GM19023 (cell line): ENCODE measurements around the gene SIGLEC12.
"Not testable (repeated sequence)": the region's sequence is repeated elsewhere in the genome, so short reads cannot be mapped to it uniquely, and the experiment has no call there.

ENCODE experiments used
- ATAC-seq: cut with Tn5 transposase; IDR thresholded peaks from one replicate; pipeline ENCODE4 v1.9.1; 2021; ENCODE audit warnings: mild to moderate bottlenecking, moderate library complexity; ENCODE audit not compliant: unreplicated experiment

SIGLEC12 gene

DNA sequence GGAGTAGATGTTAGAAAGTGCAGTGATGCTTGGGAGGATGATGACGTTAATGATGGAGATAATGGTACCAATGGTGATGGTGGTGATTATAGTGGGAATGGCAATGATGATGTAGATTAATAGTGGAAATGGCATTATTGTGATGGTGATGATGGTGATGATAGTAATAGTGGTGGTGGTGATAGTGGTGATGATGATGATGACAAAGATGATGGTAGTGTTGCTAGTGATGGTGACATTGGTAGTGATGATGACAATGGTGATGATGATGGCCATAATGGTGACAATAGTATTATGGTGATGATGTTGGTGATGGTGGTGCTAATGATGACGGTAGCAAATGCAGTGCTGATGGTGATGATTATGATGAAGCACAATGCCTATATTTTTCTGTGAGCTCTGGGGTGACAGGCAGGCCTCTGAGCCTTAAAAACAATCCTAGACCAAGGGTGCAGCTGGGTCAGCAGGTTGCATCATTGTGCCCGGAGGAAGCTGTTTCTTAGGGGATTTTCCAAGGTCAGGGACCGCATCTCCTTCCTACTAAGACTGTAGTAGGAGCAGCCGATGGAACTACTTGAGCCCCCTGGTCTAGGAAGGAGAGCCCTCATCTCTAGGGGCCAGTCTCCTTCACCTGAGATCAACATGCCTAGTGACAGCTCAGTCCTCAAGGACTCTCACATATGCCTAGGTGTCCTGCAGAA, 15.5 kb downstream of the SIGLEC12 start:
- no peak for ATAC-seq

DNA sequence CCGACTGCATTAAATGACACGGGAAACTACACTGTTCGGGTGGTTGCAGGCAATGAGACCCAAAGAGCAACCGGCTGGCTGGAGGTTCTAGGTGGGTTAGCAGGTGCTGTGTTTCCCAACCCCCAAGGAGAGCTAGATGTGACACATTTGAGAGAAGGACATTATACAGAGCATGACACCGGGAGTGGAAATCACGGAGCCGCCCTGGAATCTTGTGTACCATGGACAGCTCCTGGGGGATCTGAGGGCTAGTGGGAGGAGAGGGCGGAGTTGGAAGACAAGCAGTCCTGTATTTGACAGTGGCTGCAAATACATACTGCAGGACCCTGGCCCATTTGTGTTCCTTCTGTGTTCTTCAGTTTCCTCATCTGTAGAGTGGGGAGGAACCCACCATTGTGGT, 21.0 kb downstream of the SIGLEC12 start:
- no peak for ATAC-seq

DNA sequence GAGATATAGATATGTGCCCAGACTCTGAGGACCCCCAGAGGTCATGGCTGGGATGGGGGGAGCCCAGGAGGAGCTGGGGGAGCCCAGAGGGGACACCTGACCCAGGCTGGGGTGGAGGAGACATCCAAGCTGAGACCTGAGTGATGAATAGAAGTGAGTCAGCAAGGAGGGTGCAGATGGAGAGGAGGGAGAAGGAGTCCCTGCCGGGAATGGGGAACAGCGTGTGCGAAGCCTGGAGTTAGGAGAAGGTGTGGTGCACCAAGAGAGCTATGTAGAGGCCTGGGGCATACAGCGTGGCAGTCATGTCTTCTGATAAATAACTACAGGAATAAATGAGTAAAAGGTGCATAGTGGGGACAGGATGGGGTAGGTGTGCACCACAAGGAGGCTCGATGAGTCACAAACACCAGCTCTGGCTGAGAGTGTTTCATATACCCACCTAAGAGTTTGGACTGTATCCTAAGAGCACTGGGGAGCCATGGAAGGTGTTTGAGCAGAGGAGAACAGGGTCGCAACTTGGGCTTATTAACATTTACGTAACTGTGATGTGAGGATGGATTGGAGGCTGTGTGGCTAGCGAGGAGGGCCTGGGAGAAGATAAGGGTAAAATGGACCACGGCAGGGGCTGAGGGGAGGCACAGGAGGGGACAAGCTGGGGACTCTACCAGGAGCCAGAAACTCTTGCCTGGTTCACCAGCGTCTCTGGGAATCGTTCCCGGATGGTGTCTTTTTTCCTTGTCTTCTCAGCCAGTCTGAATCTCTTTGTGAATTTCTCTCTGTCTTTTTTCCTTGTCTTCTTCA, 21.9 kb downstream of the SIGLEC12 start:
- no peak for ATAC-seq

DNA sequence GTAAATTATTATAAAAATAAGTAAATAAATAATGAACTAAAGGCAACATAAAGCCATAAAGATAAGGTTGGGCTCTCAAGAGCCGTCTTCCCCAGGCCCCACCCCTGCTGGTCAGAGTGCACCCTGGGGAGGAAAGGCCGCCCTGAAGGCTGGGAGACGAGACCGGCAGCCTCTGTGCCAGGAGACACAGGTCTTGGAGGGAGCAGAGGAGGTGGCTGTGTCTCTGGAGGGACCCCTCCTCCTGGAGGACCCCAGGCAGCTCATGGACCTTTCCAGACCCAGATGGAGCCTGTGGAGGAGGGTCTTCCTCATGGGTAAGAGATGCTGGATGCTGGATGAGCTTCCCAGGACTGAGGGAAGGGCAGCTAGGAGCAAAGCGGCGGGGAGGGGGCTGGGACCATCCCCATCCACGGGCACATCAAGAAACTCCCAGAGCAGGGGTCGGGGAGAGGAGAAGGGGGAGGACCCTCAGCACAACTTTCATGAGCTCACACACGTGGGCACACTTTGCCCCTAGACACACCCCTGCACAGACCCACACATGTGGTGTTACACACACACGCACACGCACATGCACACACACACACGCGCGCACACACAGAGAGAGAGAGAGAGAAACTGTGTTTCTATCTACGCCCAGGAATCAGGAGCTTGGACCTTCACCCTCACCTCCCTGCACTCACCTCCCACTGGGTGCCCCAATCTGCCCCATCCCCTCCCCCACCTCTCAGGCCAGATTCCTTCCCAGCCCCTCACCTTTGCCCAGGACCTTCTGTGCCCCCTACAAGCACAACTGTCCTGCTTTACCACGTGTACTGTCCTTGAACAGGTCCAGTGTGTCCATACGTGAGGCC, 23.0 kb downstream of the SIGLEC12 start, which contains the start of gene CEACAM18:
Gene CEACAM18 (plus strand): TSS at position 159 of the 854 bp plus-strand sequence.
- ATAC-seq: no peak

DNA sequence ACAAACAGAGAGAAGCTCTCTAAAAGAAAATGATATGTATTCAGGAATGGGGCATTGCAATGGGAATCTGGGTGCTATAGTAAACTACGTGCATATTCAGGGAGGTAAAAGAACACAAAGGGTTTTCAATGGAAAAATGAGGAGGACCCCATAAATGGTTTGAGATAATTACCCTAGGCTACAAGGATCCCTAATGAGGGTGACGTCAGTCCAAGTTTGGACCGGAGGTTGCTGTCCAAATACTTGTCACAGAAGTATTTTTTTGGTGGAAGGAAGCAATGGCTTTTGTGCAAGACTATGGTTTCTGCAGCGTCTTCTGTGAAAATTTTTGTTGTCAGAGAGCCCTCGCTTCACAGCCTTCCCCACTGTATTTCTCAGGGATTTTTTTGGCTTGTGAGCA, 24.3 kb downstream of the SIGLEC12 start:
- ATAC-seq: no peak

DNA sequence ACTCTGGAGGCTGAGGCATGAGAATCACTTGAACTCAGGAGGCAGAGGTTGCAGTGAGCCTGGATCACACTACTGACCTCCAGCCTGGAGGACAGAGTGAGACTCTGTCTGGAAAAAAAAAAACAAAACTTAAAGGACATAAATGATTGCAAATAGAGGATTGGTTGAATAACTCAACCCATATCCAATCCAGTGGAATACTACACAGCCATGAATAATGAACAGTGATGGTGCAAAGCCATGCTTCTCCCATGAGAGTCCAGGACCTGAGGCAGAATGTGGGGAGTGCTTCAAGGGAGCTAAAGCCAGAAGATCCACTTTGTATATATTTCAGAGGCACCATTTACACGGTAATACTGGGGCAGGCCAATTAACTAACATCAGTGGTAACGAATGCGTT, 25.4 kb downstream of the SIGLEC12 start:
- ATAC-seq: no peak

DNA sequence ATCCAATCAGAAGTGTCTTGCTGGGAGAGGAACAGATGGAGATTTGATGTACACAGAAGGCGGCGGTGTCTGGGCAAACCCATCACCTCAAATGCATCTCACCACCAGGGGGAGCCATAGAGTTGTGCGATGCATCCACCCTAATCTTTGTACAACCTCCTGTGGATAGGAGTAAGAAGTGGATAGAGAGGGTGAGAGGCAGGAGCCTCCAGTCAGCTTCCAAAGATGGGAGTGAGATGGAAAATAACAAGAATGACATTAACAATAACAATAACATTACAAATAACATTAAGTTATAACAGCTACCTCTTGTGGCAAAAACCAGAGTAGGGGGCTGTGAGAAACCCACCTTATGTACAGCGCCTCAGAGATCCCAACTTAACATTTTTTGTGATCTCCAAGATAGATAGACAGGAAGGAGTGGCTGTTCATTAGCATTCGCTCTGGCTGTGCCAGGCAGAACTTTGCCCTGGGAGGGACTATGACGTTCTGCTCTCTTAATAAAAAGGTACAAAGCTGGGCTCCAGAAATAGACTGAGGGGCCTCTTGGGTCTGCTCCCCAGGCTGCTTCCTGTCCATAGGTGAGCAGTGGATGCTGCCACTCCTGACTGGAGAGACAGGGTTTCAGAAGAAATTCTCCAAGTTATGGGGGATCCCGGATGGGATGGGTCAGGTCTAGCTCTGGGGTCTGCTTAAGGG, 28.4 kb downstream of the SIGLEC12 start:
- no peak for ATAC-seq

DNA sequence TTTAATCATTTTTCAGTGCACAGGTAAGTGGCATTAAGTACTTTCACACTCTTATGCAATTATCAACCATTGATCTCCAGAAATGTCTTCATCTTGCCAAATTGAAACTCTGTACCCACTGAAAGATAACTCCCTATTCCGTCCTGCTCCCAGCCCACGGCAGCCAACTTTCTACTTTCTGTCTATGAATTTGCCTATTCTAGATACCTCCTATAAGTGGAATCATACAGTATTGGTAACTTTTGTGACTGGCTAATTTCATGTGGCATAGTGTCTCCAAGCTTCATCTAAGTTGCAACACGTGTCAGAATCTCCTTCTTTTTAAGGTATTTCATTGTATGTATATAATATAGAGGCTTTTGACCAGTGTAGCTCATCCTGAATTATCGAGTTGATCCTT, 29.0 kb downstream of the SIGLEC12 start:
- no peak for ATAC-seq

DNA sequence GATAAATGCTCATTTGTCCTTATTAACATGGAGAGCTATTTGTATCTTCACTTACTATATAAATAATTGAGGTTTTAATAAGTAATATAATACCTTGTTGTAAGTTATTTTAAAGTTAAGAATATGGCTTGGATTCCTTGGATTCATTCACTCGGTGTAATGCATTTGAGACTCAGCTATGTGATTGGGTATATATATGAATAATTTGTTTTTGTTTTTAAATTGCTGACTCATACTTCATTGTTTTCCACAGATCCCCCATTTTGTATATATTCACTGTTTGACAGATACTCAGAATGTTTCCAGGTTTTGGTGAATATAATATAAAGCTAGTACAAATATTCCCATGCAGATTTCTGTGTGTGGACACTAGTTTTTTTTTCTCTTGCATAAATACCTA, 30.1 kb downstream of the SIGLEC12 start:
- no peak for ATAC-seq

DNA sequence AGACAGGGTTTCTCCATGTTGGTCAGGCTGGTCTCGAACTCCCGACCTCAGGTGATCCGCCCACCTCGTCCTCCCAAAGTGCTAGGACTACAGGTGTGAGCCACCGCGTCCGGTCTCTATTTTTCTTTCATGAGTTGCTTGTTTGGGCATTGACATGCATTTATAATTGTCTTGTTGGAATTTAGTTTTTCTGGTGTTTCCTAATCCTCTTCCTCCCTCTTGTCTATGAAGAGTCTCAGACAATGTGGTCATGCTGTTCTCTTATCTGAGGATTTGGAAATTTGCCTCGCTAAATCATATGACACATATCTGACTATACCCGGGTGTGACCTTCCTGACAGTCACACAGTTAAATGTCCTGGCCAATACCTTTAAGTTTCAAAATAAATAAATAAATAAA, 30.6 kb downstream of the SIGLEC12 start:
- no peak for ATAC-seq

DNA sequence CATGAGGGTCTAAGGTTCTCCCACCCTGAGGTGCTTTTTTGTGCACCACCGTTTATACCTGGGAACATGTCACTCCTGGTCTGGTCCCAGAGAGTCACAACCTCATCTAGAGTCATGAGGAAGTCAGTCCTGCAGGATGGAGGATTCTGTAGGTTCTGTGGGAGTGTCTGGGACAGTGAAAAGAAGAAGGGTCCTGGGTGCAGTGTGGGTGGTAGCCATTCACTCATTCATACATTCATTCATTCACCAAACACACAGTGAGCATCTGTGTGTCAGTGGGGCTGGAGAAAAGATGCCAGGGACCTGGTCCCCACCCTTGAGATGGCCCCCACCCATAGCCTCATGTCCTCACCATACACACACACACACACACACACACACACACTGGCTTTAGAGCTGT, 32.0 kb downstream of the SIGLEC12 start:
- ATAC-seq: no peak

DNA sequence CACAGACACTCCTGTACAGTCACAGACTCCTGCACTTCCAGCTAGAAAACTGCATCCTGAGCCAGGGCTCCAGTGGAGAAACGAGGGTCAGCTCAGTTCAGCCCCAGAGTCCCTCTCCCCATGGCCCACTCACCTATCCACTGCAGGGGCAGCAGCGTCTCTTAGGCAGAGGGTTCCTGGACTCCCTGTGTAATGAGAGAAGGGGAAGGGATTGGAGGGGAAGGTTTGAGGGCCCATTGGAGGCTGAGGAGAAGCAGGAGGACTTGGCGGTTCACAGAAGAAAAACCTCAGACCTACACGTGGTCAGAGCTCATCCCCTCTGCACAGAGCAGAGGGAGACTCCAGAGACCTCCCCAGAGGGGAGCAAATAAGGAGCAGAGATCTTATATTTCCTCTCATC, 32.4 kb downstream of the SIGLEC12 start:
- no peak for ATAC-seq

DNA sequence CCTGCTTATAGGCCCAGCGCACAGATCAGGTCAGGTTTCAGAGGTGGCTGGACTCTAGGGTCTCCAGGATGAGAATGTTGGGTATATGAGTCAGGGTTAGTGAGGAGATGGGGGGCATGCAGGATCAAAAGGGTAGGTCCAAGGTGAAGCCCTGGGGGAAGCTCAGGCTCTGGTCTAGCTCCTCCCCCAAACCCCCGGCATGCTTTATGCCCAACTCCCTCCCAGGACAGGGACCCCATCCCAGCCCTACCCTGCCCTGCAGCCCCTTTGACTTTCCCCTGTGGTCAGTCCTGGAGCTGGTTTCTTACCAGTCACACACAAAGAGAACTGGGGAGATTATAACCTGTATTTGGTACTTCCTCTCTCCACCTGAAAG, 33.1 kb downstream of the SIGLEC12 start:
- ATAC-seq: no peak

DNA sequence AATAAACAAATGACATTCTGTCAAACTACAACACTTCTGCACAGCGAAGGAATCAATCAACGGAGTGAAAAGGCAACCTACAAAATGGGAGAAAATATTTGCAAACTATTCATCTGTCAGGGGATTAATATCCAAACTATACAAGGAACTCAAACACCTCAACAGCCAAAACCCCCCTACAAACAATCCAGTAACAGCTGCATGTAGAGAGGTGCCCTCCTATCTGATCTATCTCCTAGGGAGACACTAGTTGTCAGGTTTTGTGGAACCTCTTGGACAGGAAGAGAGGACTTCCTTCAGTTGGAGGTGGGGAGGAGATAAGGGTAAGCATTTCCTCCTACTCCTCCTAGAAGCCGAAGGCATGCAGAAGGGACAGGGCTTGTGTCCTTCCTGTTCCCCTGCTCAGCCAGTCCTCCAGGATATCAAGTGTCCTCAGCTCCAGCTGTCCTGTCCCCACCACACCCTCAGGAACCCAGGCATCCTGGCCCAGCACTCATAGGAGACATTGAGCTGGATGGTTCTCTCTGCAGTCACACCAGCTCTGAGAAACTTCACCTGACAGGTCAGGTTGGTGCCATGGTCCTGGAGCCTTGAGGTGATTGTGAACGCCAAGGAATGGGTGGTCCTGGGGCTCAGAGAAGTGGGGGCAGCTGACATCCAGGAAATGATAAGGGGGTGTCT, 33.6 kb downstream of the SIGLEC12 start:
- ATAC-seq: no peak

DNA sequence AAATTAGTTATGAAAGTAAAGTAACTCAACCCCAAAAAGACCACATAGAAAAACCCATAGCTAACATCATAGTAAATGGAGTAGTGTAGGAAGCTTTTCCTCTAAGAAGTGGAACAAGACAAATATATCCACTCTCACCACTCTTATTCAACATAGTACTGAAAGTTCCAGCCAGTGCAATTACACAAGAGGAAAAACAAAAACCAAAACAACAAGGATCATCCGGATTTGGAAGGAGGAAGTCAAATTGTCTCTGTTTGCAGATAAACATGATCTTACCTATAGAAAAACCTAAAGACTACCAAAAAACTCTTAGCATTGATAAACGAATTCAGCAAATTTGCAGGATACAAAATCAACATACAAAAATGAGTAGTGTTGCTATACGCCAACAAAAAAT, 34.9 kb downstream of the SIGLEC12 start:
- no peak for ATAC-seq

DNA sequence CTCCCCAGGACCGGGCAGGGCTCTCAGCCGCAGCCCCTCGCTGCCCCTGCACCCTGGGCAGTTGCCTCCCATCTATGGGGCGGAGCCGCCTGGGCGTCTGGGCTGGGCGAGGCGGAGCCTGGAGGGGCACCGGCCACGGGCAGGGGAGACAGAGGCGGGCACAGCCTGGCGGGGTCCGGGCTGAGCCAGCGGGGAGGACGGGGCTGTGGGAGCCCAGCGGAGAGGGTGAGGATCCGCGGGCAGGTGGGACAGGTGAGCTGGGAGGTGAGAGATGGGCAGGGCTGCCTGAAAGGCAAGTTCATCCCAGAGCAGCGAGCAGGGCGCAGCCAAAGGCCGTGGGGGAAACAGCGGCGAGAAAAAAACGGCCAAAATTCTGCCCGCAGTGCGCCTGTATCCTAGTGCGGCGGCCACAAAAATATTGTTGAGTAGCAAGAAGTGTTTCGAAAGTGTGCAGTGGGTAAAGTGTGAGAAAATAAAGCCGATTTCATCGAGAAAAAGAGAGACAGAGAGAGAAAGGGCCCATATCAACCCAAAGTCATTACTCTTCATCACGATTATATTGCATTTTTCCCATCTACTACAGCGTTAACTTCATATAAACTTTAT, 37.5 kb downstream of the SIGLEC12 start:
- not testable (repeated sequence) for ATAC-seq

DNA sequence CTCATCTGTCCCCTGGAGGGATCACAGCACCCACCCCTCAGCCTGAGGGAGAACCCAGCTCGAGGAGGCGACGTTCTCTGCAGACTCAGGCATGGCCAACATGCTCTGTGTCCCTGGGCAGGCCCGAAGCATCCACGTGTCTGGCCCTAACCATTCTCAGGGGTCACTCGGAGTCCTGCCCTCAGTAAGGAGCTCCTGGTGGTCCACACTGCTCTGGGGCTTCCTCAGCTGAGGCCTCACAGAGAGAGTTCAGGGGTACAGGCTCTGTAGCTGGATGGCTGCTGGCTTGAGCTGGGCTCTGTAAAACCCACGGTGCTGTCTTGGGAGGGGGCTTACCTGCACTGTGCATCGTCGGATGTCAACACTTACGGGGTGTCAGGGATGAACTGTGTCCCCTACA, 38.9 kb downstream of the SIGLEC12 start:
- no peak for ATAC-seq

DNA sequence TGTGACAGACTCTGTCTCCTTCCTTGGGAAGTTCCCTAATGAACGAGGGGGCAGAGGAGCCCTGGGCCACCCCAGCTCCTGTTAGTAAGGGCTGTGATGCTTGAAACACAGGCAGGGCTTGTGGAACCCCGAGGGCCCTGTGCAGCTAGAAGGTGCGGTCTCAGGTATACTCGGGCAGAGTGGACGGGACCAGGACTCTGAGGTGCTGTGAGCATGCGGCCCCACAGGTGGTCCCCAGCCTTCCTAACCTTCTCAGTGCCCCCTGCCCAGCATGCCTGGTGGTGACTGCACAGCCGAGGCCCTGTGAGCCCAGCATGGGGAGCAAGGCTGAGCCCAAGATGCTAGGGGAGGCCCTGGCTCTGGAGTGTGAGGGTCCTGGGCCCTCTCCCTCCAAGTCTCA, 39.3 kb downstream of the SIGLEC12 start:
- no peak for ATAC-seq

DNA sequence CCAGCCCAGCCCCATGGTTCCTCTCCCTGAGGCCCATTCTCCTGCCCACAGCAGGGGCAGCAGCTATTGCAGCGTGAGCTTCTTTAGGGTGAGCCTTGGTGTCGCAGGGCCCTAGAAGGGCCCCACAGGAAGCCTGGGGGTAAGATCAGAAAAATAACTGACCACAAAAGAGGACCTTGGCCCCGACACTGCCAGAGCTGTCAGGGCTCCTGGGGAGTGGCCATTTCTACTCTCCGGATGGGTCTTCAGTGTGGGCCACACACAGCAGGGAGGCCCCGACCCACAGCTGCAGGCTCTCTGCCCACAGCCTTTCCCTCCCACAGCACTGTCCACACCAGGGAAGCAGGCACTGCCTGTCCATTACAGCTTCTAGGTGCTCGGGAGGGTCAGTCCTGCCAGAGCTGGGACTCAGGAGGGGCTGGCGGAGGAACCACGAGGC, 39.9 kb downstream of the SIGLEC12 start:
- ATAC-seq: no peak
